Aorta (tissue), 5 donors: ENCODE results near the gene THADA. TPM values are rescaled to one million over a fixed set of nuclear protein-coding genes. Genes with fewer than 3 reads are reported as not detected.

Experiments used
- ATAC-seq: fragments of 200-7000 bp; cut with Tn5 transposase; one replicate; pipeline ENCODE4 v1.9.1; 2022; ENCODE audit warnings: moderate library complexity; ENCODE audit not compliant: low FRiP score
- DNase-seq, 2 donors: peaks; one replicate each; pipeline ENCODE4 v3.0.0-alpha.2; 2020
- H3K27ac ChIP-seq, 2 donors: one replicate each; pipeline ENCODE4 v1.5.1; 2013; ENCODE audit warnings: low read length in 2 of 2, mild to moderate bottlenecking in 2 of 2, moderate library complexity in 2 of 2, control low read depth in 1 of 2, inconsistent platforms in 1 of 2, low read depth in 1 of 2
- H3K27me3 ChIP-seq, 2 donors: one replicate each; pipeline ENCODE4 v1.6.1; 2013; ENCODE audit warnings: control low read depth in 1 of 2, low read length in 1 of 2, mild to moderate bottlenecking in 1 of 2, moderate library complexity in 1 of 2; ENCODE audit not compliant: insufficient read depth in 2 of 2, control insufficient read depth in 1 of 2
- H3K36me3 ChIP-seq, 2 donors: one replicate each; pipeline ENCODE4 v1.6.1; 2013; ENCODE audit warnings: control low read depth in 1 of 2, low read length in 1 of 2, mild to moderate bottlenecking in 1 of 2; ENCODE audit not compliant: insufficient read depth in 2 of 2, control insufficient read depth in 1 of 2
- H3K4me1 ChIP-seq, 2 donors: one replicate each; pipeline ENCODE4 v1.6.1; 2013; ENCODE audit warnings: low read length in 2 of 2, control low read depth in 1 of 2, mild to moderate bottlenecking in 1 of 2, moderate library complexity in 1 of 2; ENCODE audit not compliant: insufficient read depth in 2 of 2, control insufficient read depth in 1 of 2
- H3K4me3 ChIP-seq, 2 donors: one replicate each; pipeline ENCODE4 v1.5.1; 2013; ENCODE audit warnings: low read length in 2 of 2, control low read depth in 1 of 2, mild to moderate bottlenecking in 1 of 2
- H3K9me3 ChIP-seq: one replicate; pipeline ENCODE4 v1.6.1; 2013; ENCODE audit warnings: mild to moderate bottlenecking, low read length; ENCODE audit not compliant: control insufficient read depth
- WGBS, 2 donors: extraction: QIAGEN DNeasy Blood & Tissue Kit; methylation state at CpG; one replicate each; pipeline ENCODE4 v1.1.7; 2013; 5-methylcytosine and 5-hydroxymethylcytosine counted together
- intact Hi-C, 2 donors: fragments of 100-400 bp; cut with DNase I; formaldehyde crosslinking; loops; one replicate each; pipeline versions ENCODE4 v1.14.2 to v1.15.0; 2022
- polyA plus RNA-seq, 2 donors: library from polyadenylated mRNA; stranded (reverse); fragments of 200-250 nt; gene quantifications; one replicate each; pipeline ENCODE4 v1.2.3, GENCODE V29; 2013
- total RNA-seq, 2 donors: library from RNA; stranded (reverse); fragmentation: NEBNext Ultra II Directional; extraction: Animal tissue kit (Norgen Biotek cat#: 25700); gene quantifications; one replicate each; pipeline ENCODE4 v1.2.1, GENCODE V29; 2021
- donor health status: healthy with polysubstance abuse.
- donor health status: Bipolar disorder and iron deficiency.
- donor health status: DM: no; HTN: no; CAD: no.
- donor health status: DM: no; HTN: no; CAD: no.
- donor health status: DM: yes; HTN: yes; CAD: no.

Gene THADA
- total and polyA plus RNA-seq, 4 donors: 12.4 to 38.5 (median 25.0) TPM

DNA sequence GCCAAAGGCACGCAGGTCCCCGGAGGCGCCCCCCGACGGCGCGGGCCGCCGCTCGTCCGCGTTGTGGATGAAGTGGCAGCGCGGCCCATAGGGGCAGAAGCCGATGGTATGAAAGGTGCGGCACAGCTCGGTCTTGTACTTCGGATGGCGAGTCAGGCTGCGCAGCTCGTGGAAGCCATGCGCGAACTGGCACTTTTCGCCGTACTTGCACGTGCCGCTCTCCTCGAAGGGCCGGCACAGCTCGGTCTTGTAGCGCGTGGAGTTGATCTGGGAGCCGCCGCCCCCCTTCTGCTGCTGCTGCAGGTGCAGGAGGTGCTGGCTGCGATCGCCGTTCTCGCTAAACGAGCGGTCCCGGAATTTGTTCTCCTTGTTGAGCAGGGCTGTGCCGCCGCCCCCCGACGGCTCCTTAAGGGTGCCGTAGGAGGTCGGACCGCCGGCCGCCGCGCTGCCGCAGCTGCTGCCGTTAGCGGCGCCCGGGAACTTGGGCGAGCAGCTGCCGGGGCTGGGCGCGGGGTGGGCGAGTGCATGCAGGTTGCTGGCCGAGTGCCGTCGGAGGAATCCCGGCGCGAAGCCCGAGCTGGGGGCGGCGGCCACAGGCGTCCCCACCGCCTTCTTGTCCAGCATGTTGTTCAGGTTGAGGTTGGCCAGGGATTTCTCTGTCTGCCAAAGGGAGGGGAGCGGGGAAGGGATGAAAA lies 370.6 kb downstream of the THADA start:
- Histone ChIP-seq H3K4me3 (peak overlapping the region; percentile 74 to 96), H3K36me3 (peaks cover 0 to 10% of the 10 kb centered on the region in 2 donors), H3K27me3 (no peaks in the 10 kb centered on the region), H3K9me3 (no peaks in the 10 kb centered on the region), H3K4me1 (no peaks in the 10 kb centered on the region), H3K27ac (peak overlapping the region; percentile 71 to 83)
- ATAC-seq (no peak), DNase-seq (peak; percentile 80 to 84)
- intact Hi-C loops: loop anchor here (2.0 to 10.0 kb wide), 7 partner anchors 77 to 1170 kb away; no protein-coding TSS in a partner anchor
- 0% methylated on average over 74 of the region's 74 CpGs for WGBS, 2 donors

DNA sequence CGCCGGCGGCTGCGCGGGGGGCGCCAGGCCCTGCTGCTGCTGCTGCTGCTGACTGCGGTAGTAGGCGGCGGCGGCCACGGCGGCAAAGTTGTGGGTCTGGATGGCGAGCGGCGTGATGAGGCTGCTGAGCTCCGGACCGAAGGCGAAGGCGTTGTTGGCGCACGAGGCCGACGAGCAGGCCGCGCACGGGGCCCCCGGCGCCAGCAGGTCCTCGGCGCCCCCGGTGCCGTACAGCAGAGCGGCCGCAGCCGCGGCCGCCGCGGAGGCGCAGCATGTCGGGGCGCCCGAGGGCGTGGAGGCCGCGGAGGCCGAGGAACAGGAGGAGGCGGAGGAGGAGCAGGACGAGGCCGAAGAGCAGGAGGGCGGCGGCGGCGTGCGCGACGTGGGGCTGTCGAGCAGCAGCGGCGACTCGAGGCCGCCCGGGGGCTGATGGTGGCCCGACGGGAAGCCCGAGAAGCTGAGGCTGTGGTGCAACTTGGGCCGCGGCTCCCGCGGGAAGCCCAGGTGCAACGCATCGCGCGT lies 371.2 kb downstream of the THADA start:
- Histone ChIP-seq H3K27me3 (no peaks in the 10 kb centered on the region), H3K36me3 (peaks cover 0 to 10% of the 10 kb centered on the region in 2 donors), H3K27ac (peak overlapping the region; percentile 71 to 83), H3K9me3 (no peaks in the 10 kb centered on the region), H3K4me1 (no peaks in the 10 kb centered on the region), H3K4me3 (peak overlapping the region; percentile 74 to 96)
- no peak for ATAC-seq
- intact Hi-C loops: loop anchor here (2.0 to 10.0 kb wide), 9 partner anchors 78 to 1170 kb away; no protein-coding TSS in a partner anchor
- peak; percentile 69 to 85 for DNase-seq
- WGBS, 2 donors: 0% methylated on average over 54 to 74 of the region's 74 CpGs

- peak; percentile 83 to 90 for DNase-seq
- Histone ChIP-seq H3K9me3 (no peaks in the 10 kb centered on the region), H3K36me3 (peaks cover 0 to 10% of the 10 kb centered on the region in 2 donors), H3K27me3 (no peaks in the 10 kb centered on the region), H3K4me3 (peak overlapping the region; percentile 74 to 96), H3K27ac (peak overlapping the region; percentile 71 to 83), H3K4me1 (no peaks in the 10 kb centered on the region)
- intact Hi-C loops: loop anchor here (2.0 to 10.0 kb wide), 5 partner anchors 199 to 1169 kb away; no protein-coding TSS in a partner anchor
- 0% methylated on average over 28 to 41 of the region's 41 CpGs for WGBS, 2 donors
- ATAC-seq: no peak
Measured at GRCh38 chr2:43224131-43224570, 371.7 kb downstream of the THADA start.

DNA sequence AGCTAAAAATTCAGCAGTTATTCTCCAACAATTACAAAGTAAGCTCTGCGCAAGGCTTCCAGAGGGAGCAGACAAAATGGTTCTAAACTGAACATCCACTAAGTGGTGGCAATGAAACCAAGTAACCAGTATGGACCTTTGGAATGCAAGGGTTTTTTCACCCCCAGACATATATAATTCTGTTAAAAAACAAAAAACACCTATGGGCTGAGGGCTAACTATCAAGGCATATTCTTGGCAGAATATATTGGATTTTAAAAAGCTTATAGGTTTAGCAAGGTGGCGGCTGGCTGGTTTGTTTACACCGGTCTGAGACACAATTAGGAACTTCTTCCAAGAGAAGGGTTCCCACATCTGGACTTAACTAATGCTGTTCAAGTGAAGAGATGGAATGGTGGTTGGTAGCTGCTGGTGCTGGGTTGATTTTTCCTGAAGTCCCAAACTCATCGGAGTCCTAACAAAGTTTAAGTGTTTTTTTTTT lies 372.3 kb downstream of the THADA start:
- H3K36me3 ChIP-seq: peaks cover 0 to 10% of the 10 kb centered on the region in 2 donors
- H3K27ac ChIP-seq: peak overlapping the region in 1 of 2 donors; percentile 34
- ATAC-seq (no peak), DNase-seq (no peak)
- H3K27me3 ChIP-seq: no peaks in the 10 kb centered on the region
- intact Hi-C loops: loop anchor here (2.0 to 10.0 kb wide), 5 partner anchors 199 to 1169 kb away; no protein-coding TSS in a partner anchor
- H3K9me3 ChIP-seq: no peaks in the 10 kb centered on the region
- H3K4me3 ChIP-seq: peak overlapping the region; percentile 74 to 96
- WGBS, 2 donors: 1% methylated on average over 4 of the region's 4 CpGs
- no peaks in the 10 kb centered on the region for H3K4me1 ChIP-seq

DNA sequence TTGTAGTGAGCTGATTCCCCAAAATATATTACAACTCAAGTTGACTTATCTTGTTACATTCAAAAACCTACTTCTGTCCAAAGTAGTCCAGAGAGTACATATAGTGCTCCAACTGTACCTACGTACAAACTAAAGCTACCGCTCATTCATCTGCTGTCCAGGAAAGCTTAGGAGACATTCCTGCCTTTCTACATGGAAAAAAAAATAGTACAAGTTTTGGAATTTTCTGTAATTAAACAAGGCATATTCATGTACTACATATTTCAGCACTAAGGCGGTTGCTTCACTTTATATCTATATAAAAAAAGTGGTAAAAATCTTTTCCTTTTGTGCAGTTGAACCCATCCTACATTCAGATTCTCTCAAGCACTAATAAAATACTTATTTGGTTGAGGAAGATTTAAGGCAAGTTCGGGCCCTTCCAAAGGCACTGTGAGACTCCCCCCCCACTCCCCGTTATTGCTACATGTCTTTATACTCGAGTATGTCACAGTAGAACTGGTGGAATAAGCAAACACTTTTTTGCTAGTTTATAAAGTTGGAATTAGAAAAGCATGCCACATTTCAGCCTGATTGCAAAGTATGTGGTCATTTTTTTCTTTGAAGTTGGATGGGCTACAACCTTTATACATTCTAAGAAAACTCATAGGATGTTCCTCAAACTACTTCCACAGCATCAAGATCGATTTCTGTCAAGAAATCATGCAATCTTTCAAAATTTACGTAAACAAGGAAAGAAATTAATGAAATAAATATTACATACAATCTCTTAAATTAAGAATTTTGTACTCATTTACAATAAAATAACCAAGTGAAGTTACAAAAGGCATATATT lies 373.1 kb downstream of the THADA start:
- no peak for ATAC-seq

GRCh38 chr2:43221763-43222474 lies 373.9 kb downstream of the THADA start:
- H3K36me3 ChIP-seq: peaks cover 0 to 10% of the 10 kb centered on the region in 2 donors
- no peaks in the 10 kb centered on the region for H3K27me3 ChIP-seq
- DNase-seq (peak; percentile 94 to 95), ATAC-seq (peak; percentile 61)
- intact Hi-C loops: loop anchor here (2.0 to 10.0 kb wide), 5 partner anchors 320 to 1167 kb away; no protein-coding TSS in a partner anchor
- WGBS, 2 donors: 1 to 2% methylated on average over 8 of the region's 8 CpGs
- H3K4me1 ChIP-seq: no peaks in the 10 kb centered on the region
- H3K9me3 ChIP-seq: no peaks in the 10 kb centered on the region
- H3K27ac ChIP-seq: peak overlapping the region in 1 of 2 donors; percentile 78
- peak overlapping the region; percentile 35 to 78 for H3K4me3 ChIP-seq

More for the DNA sequence above, 373.1 kb downstream of the THADA start:
- intact Hi-C loops: loop anchor here (5.0 to 10.0 kb wide), 4 partner anchors 320 to 1168 kb away; no protein-coding TSS in a partner anchor
- Histone ChIP-seq H3K4me3 (peak overlapping the region; percentile 35 to 78), H3K36me3 (peaks cover 0 to 10% of the 10 kb centered on the region in 2 donors), H3K9me3 (no peaks in the 10 kb centered on the region), H3K27me3 (no peaks in the 10 kb centered on the region), H3K27ac (peak overlapping the region in 1 of 2 donors; percentile 15), H3K4me1 (no peaks in the 10 kb centered on the region)
- no peak for DNase-seq
- WGBS, 2 donors: 1% methylated on average over 8 of the region's 8 CpGs

DNA sequence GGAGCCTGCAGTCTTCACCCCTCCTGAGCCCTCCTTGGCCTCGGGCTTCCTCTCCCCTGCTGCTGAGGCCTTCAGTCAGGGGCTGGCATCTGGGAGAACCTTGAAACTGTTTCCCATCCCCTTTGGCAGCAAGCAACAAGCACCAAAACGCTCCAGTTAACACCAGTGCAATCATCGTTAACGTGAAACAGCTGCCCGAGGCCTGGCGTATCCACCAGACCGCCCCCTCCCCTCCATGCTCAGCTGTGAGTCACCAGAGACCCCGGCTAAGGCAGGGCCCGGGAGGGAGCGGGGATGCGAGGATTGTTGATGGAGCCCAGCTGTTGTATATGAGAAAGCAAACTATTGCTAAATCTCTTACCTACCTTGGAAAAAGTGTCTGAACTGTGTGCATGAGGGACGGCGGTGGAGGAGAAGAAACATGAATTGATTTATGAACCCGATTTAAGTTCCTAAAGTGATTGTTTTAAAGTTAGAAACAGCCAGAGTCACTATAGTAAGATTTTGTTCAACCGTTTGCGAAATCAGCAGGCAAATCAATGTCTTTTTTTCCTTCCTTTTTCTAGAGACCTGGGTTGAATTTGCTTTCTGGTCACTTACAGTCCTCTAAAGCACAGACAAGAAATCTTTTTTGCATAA lies 374.6 kb downstream of the THADA start:
- intact Hi-C loops: loop anchor here (2.0 to 10.0 kb wide), 5 partner anchors 321 to 1166 kb away; no protein-coding TSS in a partner anchor
- H3K9me3 ChIP-seq: no peaks in the 10 kb centered on the region
- H3K27ac ChIP-seq: peak overlapping the region; percentile 60 to 89
- peak overlapping the region; percentile 5 to 78 for H3K4me3 ChIP-seq
- H3K4me1 ChIP-seq: no peaks in the 10 kb centered on the region
- no peaks in the 10 kb centered on the region for H3K27me3 ChIP-seq
- 1 to 2% methylated on average over 16 of the region's 16 CpGs for WGBS, 2 donors
- DNase-seq (peak; percentile 79 to 84), ATAC-seq (no peak)
- H3K36me3 ChIP-seq: peaks cover 0 to 10% of the 10 kb centered on the region in 2 donors
